Measurements from ENCODE around the gene JMJD6.

JMJD6 gene

DNA sequence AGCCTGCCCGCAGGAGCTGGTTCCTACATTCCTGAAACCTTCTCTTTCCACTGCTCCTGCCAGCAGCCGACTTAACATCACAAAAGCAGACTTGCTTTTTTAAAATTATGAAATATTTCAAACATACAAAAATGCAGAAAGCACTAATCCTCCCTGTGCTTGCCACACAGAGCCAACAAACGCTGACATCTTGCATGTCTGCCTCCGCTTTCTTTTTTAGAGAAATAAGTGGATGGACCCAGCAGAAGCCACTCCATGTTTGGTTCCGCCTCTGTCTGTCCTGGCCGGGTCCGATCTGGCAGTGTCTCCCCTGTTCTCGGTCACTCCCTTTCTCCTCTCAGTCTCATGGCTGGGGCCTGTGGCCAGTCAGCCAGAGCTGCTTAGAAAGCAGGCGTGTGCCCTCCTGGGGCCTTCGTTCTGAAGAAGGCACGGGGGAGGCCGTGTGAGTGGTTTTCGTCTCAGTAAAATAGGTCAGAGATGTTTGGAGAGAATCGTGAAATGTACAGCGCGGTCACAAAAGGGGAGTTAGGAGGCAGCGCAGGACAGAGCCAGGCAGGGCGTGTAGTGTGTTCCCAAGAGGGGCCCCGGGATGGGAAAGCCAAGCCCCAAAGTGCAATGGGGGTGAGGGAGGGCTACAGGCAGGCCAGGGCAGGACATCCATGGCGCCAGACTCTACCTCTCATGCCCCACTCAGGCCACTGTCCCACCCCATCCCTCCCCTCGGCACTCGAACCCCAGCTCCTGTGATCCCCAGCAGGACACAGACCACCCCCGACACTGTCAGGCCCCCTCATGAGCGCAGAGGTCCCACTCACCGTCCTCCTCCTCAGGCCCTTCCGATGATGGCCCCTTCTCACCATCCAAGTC lies 38.9 kb downstream of the JMJD6 start:
- Histone ChIP-seq H3K4me1 (ENCODE audit: insufficient read depth, low read length) (peaks cover 8% of the 10 kb centered on the region), H3K9ac (ENCODE audit: low read depth, low read length) (no peak overlapping the region), H3K36me3 (ENCODE audit: insufficient read depth, low read length) (no peaks in the 10 kb centered on the region)

DNA sequence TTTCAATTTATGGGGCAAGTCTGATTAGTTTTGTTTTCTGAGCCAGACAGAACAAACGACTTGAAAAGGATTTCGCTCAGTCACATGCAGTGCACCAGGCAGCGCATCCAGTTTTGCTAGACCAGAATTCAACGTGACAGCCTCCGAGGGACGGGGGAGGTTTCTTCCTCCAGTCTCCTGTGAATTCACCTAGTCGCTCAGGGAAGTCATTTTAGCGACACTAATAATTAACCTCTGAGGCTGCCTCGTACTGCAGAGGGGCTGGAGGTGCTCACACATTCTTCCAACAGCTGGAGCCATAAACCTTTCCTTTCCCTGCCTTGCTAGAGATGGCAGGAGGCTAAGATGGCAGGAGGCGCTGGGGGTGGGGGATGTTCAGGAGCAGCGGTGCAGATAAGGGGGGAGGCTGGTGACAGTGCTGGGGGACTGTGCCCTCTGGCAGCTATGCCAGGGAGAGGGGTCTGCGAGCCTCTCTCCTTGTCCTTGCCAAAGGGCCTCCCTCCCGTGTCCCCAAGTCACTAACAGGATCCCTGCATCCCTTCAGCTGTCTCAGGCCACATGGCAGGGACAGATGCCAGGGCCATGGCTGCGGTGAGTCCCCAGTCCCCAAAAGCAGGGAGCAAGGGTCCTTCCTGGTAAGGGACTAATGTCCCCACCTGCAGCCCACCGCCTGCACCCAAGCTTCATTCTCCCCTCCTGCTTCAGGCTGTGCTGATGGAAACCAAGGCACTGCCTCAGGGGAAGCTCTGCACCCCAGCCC lies 39.7 kb downstream of the JMJD6 start:
- Histone ChIP-seq H3K36me3 (ENCODE audit: insufficient read depth, low read length) (no peaks in the 10 kb centered on the region), H3K9me3 (ENCODE audit: control insufficient read depth, insufficient read depth, low read length) (no peaks in the 10 kb centered on the region), H3K9ac (ENCODE audit: low read depth, low read length) (no peak overlapping the region), H3K4me1 (ENCODE audit: insufficient read depth, low read length) (peaks cover 8% of the 10 kb centered on the region)

More for the DNA sequence above, 38.9 kb downstream of the JMJD6 start:
- no peaks in the 10 kb centered on the region for H3K9me3 ChIP-seq (ENCODE audit: control insufficient read depth, insufficient read depth, low read length)

DNA sequence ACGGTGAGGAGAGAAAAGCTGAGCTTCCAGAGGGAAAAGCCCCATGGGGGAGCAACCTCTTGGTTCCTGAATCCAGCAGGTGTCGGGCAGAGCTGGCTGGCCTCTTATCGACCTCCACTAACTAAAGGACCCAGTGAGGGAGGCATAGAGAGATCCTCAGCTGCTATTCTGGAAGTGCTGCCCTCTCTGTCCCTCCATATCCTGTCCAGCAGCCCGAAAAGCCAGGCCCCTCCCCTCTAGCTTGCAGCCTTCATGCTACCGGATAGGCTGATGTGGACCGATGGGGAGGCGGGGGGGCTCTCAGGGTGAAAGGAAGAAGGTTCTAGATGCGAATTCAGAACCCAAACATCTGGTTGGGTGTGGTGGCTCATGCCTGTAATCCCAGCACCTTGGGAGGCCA lies 40.6 kb downstream of the JMJD6 start:
- H3K9me3 ChIP-seq (ENCODE audit: control insufficient read depth, insufficient read depth, low read length), result no peaks in the 10 kb centered on the region

DNA sequence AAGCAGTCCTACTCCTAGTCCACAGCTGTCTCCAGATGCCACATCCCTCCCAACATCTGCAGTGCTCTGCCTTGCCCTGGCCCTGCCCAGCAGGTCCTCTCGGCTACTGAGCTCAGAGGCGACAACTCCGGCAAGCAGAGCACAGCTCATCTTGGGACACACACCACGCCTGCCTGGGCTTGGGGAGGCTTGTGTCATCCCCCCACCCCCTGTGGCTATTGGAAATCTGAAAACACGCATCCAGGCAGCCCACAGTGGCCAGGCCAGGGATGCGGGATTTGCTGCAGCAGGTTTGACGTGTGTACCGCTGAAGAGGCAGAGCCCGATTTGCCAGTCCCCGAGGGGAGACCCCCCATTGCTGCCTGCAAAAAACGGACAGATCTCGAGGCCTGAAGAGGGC lies 41.0 kb downstream of the JMJD6 start:
- Histone ChIP-seq H3K9ac (ENCODE audit: low read depth, low read length) (no peak overlapping the region), H3K36me3 (ENCODE audit: insufficient read depth, low read length) (no peaks in the 10 kb centered on the region), H3K4me1 (ENCODE audit: insufficient read depth, low read length) (peaks cover 8% of the 10 kb centered on the region), H3K9me3 (ENCODE audit: control insufficient read depth, insufficient read depth, low read length) (no peaks in the 10 kb centered on the region)

More for the DNA sequence above, 40.6 kb downstream of the JMJD6 start:
- Histone ChIP-seq H3K9ac (ENCODE audit: low read depth, low read length) (no peak overlapping the region), H3K4me1 (ENCODE audit: insufficient read depth, low read length) (peaks cover 8% of the 10 kb centered on the region), H3K36me3 (ENCODE audit: insufficient read depth, low read length) (no peaks in the 10 kb centered on the region)

DNA sequence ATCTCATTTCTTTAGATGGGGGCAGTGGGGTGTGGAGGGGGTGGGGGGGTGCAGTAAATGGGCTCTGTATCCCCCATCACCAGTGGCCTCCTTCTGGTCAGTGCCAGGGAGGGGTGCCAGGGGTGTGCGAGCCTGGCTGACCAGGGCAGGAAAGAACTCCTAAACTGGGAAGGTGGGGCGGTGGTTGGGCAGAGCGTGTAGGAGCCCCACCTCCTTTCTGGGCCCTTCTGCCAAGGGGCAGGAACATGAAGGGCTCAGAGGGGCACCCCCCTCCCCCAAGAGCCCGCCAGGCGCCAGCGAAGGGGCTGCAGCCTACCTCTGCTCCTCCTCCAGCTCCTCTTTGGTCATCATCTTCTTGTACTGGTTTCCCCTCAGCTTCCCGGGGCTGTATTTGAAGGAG lies 41.6 kb downstream of the JMJD6 start:
- no peak overlapping the region for H3K9ac ChIP-seq (ENCODE audit: low read depth, low read length)

DNA sequence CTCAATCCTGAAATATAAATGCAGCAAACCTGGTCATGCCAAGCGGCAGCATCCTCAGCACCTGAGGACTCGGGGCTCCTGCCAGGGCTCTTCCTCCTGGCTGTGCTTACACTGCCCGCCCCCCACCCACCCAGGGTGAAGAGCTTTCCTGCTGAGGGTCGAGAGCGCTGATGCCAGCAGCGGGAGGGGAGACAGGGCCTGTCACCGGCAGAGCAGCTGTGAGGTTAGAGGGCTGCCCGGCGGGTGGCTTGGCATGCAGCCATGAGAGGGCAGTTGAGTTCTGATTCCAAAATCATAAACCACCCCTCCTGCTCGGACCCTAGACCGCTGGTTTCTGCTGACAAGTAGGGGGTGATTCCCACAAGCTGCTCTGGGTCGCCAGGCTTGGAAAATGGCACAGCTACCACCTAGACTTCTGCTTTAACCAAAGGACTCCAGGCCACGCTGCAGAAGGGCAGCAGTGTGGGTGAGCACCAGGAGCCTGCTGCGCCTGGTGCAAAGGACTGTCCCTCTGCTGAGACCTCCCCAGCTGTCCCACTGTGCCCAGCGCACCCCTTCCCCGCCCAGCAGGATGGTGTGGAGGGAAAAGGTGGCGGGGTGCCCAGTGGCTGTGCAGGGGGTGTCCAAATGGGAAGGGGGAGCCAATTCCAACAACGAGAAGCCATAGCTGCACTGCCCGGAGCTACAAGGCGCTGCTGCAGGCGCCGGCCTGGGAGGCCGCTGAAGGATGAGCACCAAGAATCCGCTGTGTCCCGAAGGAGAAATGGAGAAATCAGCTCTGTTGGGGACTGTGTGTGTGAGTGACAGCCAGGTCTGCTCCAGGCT lies 42.3 kb downstream of the JMJD6 start:
- Histone ChIP-seq H3K9me3 (ENCODE audit: control insufficient read depth, insufficient read depth, low read length) (no peaks in the 10 kb centered on the region), H3K9ac (ENCODE audit: low read depth, low read length) (no peak overlapping the region), H3K36me3 (ENCODE audit: insufficient read depth, low read length) (no peaks in the 10 kb centered on the region), H3K4me1 (ENCODE audit: insufficient read depth, low read length) (peaks cover 8% of the 10 kb centered on the region)

More for the DNA sequence above, 41.6 kb downstream of the JMJD6 start:
- peaks cover 8% of the 10 kb centered on the region for H3K4me1 ChIP-seq (ENCODE audit: insufficient read depth, low read length)
- no peaks in the 10 kb centered on the region for H3K36me3 ChIP-seq (ENCODE audit: insufficient read depth, low read length)
- no peaks in the 10 kb centered on the region for H3K9me3 ChIP-seq (ENCODE audit: control insufficient read depth, insufficient read depth, low read length)

DNA sequence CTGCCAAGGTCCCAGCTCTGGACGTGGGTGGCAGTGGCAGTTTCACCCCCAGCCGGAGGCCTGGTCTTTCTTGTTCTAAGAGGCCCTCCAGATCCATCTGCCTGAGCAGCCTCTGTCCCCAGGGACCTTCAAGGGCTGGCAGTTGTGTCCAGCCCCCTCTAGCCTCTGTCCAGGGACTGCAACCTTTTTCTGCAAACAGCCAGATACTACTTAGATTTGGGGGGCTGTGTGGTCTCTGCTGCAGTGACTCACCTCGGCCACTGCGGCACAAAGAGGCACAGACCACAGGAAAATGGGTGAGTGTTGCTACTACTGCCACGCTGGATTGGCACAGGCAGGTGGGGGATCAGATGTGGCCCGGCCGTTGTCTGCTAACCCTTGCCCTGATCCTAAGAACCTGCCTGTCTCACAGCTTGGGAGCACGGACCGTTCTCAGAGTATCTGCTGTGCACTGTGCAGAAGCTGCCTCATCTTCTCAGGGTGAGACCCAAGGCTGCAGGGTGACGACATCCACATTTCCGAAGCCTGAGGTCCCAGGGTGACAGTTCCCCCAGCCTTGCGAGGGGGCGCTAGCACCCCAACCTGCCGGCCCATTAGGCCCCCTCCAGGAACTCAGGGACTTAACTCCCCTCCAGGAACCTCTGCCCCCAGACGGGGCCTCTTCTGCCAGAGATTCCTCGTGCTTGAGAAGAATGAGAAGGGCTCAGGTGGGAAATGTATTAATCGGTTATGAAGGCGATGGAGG lies 43.2 kb downstream of the JMJD6 start:
- Histone ChIP-seq H3K4me1 (ENCODE audit: insufficient read depth, low read length) (peaks cover 8% of the 10 kb centered on the region), H3K9me3 (ENCODE audit: control insufficient read depth, insufficient read depth, low read length) (no peaks in the 10 kb centered on the region), H3K36me3 (ENCODE audit: insufficient read depth, low read length) (no peaks in the 10 kb centered on the region), H3K9ac (ENCODE audit: low read depth, low read length) (no peak overlapping the region)

DNA sequence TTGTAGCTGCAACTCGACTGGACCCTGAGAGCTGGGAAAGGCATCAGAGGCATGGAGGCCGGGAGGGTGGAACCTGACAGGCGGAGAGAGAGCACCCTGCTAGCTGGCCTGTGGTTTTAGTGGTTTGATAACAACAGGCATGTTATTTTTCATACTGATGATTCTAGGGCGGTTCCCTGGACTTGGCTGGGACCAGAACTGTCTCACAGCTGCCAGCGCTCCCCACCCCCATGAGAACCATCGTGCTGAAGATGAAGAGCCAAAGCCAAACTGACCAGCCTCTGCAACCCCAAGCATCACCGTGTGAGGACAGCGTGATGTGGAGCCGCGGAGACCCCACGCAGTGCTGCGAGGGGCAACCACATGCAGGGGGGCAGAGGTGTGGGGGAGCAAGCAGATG lies 44.1 kb downstream of the JMJD6 start:
- Histone ChIP-seq H3K9ac (ENCODE audit: low read depth, low read length) (no peak overlapping the region), H3K36me3 (ENCODE audit: insufficient read depth, low read length) (no peaks in the 10 kb centered on the region), H3K9me3 (ENCODE audit: control insufficient read depth, insufficient read depth, low read length) (no peaks in the 10 kb centered on the region), H3K4me1 (ENCODE audit: insufficient read depth, low read length) (peaks cover 8% of the 10 kb centered on the region)

DNA sequence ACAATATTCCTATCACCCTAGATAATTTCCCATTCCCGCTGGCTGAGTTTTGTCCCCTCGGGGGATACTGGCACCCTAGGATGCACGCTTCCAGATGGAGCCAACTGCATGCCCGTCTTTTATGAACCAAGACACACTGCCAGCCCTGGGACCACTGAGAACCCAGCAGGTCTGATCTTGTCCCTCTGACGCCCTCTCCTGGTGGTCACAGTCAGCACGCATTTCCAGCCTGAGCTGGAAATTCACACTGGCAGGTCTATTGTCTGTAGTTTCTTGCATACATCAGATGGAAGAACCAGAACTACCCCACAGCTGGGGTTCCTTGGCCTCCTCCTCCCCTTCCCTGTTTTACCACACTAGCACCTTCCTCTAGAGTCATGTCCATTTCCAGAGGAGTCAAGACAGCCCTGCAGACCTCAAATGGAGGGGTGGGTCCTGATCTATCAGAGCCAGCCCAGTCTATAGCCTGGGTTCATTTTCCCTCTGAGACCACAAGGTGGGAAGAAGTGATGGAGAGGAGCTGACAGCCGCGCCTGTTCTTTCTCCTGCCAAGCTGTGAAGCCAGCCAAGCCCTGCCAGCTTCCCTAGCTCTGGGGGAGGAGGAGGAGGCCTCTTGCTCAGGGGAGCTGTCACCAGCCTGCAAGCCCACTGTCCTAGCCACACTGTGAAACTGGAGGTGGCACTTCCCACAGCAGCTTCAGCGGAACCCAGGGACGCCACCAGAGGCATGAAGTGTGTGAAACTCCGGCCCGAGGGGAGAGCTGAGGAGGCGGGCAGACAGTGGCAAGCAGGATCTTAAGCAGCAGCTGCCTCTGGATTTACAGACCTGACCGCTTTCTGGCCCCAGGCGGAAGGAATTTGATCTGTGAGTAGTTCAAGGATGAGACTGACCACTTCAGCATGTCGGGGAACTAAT lies 44.9 kb downstream of the JMJD6 start:
- Histone ChIP-seq H3K4me1 (ENCODE audit: insufficient read depth, low read length) (peaks cover 8% of the 10 kb centered on the region), H3K9ac (ENCODE audit: low read depth, low read length) (no peak overlapping the region)

DNA sequence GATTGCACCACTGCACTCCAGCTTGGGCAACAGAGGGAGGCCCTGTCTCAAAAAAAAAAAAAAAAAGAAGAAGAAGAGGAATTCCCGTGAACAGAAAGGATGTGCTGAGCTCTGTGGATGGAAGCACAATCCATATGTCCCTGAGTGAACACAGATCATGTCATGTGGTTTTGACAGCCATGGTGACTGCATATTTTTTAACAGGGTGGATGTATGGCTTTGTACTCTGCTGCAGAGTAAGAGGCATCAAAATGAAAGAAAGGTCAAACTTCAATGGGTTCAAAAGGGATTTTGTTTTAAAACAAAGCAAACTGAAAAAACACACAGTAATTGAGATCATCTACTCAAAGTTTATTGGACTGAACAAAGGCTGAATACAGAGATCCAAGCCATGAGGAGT lies 47.2 kb downstream of the JMJD6 start:
- Histone ChIP-seq H3K9me3 (ENCODE audit: control insufficient read depth, insufficient read depth, low read length) (no peaks in the 10 kb centered on the region), H3K4me1 (ENCODE audit: insufficient read depth, low read length) (peaks cover 8% of the 10 kb centered on the region), H3K36me3 (ENCODE audit: insufficient read depth, low read length) (no peaks in the 10 kb centered on the region), H3K9ac (ENCODE audit: low read depth, low read length) (no peak overlapping the region)

More for the DNA sequence above, 44.9 kb downstream of the JMJD6 start:
- H3K36me3 ChIP-seq (ENCODE audit: insufficient read depth, low read length), result no peaks in the 10 kb centered on the region
- H3K9me3 ChIP-seq (ENCODE audit: control insufficient read depth, insufficient read depth, low read length), result no peaks in the 10 kb centered on the region

DNA sequence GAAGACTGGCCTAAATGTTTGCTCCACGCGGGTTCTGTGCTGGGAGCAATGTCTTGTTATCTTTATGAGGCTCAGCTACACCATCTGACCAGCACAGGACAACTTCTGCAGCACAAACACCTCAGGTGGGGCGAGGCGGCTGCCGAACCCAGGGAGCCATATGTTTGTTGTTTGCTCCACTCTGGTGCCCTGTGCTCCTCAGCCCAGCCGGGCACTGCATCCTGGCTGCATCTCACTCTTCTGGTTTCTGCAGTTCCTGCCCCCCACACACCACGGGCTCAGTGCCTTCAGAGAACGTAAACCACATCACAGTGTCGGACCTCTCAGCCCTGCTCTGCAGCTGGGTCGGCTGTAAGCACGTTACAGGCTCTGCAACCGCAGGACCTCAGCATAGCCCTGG lies 48.1 kb downstream of the JMJD6 start:
- Histone ChIP-seq H3K9ac (ENCODE audit: low read depth, low read length) (no peak overlapping the region), H3K9me3 (ENCODE audit: control insufficient read depth, insufficient read depth, low read length) (no peaks in the 10 kb centered on the region), H3K36me3 (ENCODE audit: insufficient read depth, low read length) (no peaks in the 10 kb centered on the region), H3K4me1 (ENCODE audit: insufficient read depth, low read length) (peaks cover 4% of the 10 kb centered on the region; the same call in 1 of the 2 replicates)

DNA sequence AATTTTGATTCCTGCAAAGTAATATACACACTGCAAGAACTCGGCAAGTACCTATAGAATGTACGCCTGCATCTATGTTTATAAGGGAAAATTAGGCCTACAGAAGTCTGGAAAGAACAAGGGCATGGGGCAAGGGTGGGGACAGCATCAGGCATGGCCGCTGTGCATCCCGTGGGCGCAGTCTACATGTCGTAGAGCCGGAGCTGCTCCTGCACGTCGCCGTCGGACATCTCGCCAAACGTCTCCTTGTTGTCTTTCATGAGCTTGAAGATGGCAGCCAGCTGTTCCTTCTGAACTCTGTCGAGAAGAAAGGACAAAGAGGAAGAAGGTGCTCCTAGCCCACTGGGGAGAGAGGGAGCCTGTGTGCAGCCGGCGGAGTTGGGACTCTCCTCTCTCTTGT lies 49.0 kb downstream of the JMJD6 start:
- no peaks in the 10 kb centered on the region for H3K9me3 ChIP-seq (ENCODE audit: control insufficient read depth, insufficient read depth, low read length)
- no peaks in the 10 kb centered on the region for H3K36me3 ChIP-seq (ENCODE audit: insufficient read depth, low read length)
- H3K9ac ChIP-seq (ENCODE audit: low read depth, low read length), result no peak overlapping the region
- H3K4me1 ChIP-seq (ENCODE audit: insufficient read depth, low read length), result no peaks in the 10 kb centered on the region

DNA sequence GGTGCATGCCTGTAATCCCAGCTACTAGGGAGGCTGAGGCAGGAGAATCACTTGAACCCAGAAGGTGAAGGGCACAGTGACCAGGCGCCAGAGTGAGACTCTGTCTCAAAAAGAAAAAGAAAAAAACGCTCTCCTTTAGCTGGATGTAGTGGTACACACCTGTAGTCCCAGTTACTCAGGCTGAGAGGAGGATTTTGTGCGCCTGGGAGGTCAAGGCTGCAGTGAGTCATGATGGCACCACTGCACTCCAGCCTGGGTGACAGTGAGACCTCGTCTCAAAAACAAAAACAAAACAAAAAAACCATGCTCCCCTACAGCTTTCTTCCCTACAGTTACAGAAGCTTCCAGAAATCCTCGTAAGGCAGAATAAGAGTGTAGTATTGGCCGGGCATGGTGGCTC lies 49.8 kb downstream of the JMJD6 start:
- Histone ChIP-seq H3K4me1 (ENCODE audit: insufficient read depth, low read length) (no peaks in the 10 kb centered on the region), H3K9me3 (ENCODE audit: control insufficient read depth, insufficient read depth, low read length) (no peaks in the 10 kb centered on the region), H3K36me3 (ENCODE audit: insufficient read depth, low read length) (no peaks in the 10 kb centered on the region), H3K9ac (ENCODE audit: low read depth, low read length) (no peak overlapping the region)

All from ES-I3 (cell line).